Stimulated activated CD4-positive, alpha-beta T cell treated with anti-CD3 and anti-CD28 coated beads, Interleukin-4, amount 100 ng/mL, for 48 hours (primary cell): ENCODE measurements around the gene HOXD10.

Source experiments
- DNase-seq, 2 donors: peaks; one replicate each; pipeline ENCODE4 v3.0.0-alpha.2; 2020; ENCODE audit warnings: low read depth in 2 of 2

HOXD10 gene

GRCh38 chr2:176082824-176083751 lies 33.5 kb upstream of the HOXD10 start:
- DNase-seq, result no peak

- DNase-seq, result no peak
Observed at GRCh38 chr2:176083796-176084261, 32.7 kb upstream of the HOXD10 start, which contains the start of gene EVX2. TSS of gene EVX2 (minus strand) at chr2:176083962. CDS start at chr2:176083776, 186 bp downstream.

GRCh38 chr2:176084611-176085119 lies 31.9 kb upstream of the HOXD10 start:
- no peak for DNase-seq

- no peak for DNase-seq
Observed at GRCh38 chr2:176085120-176085788, 31.3 kb upstream of the HOXD10 start.

GRCh38 chr2:176085861-176086771 lies 30.5 kb upstream of the HOXD10 start:
- no peak for DNase-seq

GRCh38 chr2:176087330-176088047 lies 29.1 kb upstream of the HOXD10 start:
- no peak for DNase-seq

- DNase-seq, result no peak
Observed at GRCh38 chr2:176088048-176088936, 28.3 kb upstream of the HOXD10 start.

- DNase-seq, result no peak
Observed at GRCh38 chr2:176088937-176089842, 27.4 kb upstream of the HOXD10 start.

- no peak for DNase-seq
Observed at GRCh38 chr2:176089843-176090395, 26.7 kb upstream of the HOXD10 start.

GRCh38 chr2:176090862-176091261 lies 25.7 kb upstream of the HOXD10 start:
- DNase-seq, result no peak

GRCh38 chr2:176091329-176092258 lies 25.0 kb upstream of the HOXD10 start:
- DNase-seq, result no peak

GRCh38 chr2:176092270-176093144 lies 24.1 kb upstream of the HOXD10 start, which contains the start of gene HOXD13:
TSS of gene HOXD13 (plus strand) at chr2:176092721. CDS start at chr2:176092891, 170 bp downstream.
- DNase-seq, result no peak

GRCh38 chr2:176093145-176093897 lies 23.3 kb upstream of the HOXD10 start:
- DNase-seq, result no peak

GRCh38 chr2:176093898-176094249 lies 22.7 kb upstream of the HOXD10 start:
- DNase-seq, result no peak

GRCh38 chr2:176094349-176094748 lies 22.2 kb upstream of the HOXD10 start:
- no peak for DNase-seq
